Activated T-cell treated with anti-CD3 and anti-CD28 coated beads for 4 hours (primary cell): ENCODE data around the gene CDH19.

Experiments
- DNase-seq: peaks from one replicate; pipeline ENCODE4 v3.0.0-alpha.2; 2020

CDH19 gene, protein sequence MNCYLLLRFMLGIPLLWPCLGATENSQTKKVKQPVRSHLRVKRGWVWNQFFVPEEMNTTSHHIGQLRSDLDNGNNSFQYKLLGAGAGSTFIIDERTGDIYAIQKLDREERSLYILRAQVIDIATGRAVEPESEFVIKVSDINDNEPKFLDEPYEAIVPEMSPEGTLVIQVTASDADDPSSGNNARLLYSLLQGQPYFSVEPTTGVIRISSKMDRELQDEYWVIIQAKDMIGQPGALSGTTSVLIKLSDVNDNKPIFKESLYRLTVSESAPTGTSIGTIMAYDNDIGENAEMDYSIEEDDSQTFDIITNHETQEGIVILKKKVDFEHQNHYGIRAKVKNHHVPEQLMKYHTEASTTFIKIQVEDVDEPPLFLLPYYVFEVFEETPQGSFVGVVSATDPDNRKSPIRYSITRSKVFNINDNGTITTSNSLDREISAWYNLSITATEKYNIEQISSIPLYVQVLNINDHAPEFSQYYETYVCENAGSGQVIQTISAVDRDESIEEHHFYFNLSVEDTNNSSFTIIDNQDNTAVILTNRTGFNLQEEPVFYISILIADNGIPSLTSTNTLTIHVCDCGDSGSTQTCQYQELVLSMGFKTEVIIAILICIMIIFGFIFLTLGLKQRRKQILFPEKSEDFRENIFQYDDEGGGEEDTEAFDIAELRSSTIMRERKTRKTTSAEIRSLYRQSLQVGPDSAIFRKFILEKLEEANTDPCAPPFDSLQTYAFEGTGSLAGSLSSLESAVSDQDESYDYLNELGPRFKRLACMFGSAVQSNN

GRCh38 chr18:66603941-66604627, at the start of gene CDH19:
Gene CDH19, minus strand, starts transcription at chr18:66604090. Its CDS starts 31,886 bp downstream, at chr18:66572204.
- no peak for DNase-seq

- DNase-seq = no peak
Measured at GRCh38 chr18:66647671-66648070, 43.8 kb upstream of the CDH19 start.

DNA sequence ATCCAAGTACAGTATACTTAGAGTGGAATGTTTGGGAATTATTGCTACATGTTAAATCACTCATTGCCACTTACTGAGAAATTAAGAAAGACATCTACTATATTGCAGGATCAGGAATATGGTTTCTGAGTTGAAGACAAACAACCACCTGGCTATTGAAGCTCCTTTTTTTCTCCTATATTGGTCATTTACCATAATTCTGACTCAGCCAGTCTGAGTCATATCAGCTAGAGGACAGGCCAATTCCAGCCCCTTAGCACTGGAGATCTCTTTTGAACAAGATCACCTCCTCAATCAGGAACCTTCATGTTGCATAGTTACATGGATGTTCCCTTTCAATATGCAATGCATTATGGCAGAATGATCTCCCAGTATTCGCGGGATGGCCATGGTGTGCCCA, 42.7 kb upstream of the CDH19 start:
- DNase-seq = no peak

GRCh38 chr18:66645983-66646382, 42.1 kb upstream of the CDH19 start:
- DNase-seq = no peak

DNA sequence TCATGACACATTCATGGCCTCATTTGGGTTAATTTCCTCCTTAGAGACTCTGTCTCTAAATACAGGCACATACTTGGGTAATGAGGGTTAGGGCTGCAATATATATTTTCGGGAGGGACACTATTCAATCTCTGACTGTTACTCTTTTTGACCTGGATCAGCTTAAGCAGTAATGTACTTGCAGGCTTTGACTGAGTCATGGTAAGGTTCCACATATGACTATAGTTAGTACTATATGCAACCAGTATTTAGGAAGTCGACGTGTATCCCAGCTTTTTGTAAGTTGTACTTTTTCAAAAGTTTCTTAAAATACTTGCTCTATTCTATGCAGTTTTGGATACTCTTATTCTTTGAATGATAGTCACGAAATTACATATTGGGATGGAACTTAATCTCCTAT, 37.2 kb upstream of the CDH19 start:
- DNase-seq = no peak

DNA sequence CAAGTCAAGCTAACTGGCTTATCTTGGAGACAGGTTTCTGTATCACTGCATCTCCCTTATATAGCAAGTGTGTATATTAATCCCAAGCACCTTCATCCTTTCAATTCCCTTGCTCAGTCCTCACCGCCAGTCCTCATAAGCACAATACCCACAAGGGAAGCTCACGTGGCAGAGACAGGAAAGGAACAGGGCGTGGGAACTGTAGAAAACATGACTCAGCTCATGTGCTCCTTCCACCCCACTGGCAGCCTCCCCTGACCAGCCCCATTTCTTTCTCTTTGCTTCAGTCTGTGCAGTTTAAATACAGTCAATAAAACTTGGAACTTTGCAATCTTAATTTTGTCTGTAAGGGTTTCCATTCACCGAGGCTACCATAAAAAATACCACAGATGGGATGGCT, 36.5 kb upstream of the CDH19 start:
- DNase-seq = no peak

DNA sequence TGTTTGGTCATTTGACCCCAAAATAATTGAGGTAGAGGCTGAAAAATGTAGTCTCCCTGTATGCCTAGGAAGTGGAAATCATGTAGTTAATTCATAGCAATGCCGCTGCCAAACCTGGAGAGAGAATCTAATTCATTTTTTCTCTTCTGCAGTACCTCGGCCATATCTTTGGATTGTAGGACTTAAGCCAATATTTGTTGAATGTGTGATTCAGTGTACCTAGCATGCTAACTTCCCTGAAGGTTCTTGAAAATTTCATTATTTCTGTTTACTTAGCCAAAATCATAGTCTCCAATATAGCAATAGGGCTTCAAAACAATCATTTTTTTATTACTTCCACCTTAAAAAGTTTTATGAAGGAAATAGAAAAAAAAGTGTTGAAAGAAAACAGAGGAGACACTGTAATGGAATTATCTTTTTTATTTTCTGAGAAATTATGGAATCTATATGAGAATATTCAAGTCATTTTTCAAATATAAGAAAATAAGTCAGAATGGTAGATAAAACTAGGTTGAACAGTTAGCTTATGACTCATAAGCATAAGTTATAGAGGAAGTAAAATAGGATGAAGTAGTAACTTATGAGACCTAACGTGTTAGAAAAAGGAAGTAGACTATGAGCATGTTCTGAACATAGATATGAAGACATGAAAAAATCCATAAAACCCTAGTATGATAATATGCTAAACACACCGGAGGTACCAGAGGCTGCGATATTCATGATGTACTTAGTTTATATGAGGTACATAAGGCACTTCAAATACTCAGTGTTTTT, 35.2 kb upstream of the CDH19 start:
- DNase-seq = no peak

DNA sequence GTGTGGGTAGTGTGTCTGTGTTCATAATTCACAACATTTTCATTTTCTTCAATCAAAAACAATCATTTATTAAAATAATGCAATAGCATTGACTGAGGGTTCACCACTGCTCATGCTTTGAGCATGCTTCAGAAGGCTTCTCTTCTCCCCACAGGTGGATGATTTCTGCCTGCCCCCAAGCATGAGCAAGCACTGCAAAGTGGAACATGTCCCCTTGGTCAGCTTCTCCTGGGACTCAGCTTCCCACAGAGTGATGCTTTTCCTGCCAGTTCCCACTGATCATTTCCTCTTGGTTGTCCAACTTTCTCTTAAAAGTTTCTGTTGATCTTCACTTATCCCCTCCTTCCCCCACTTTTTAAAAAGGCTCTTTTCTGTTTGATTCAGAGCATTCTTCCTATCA, 31.5 kb upstream of the CDH19 start:
- DNase-seq = no peak

GRCh38 chr18:66632756-66633155, 28.9 kb upstream of the CDH19 start:
- no peak for DNase-seq

DNA sequence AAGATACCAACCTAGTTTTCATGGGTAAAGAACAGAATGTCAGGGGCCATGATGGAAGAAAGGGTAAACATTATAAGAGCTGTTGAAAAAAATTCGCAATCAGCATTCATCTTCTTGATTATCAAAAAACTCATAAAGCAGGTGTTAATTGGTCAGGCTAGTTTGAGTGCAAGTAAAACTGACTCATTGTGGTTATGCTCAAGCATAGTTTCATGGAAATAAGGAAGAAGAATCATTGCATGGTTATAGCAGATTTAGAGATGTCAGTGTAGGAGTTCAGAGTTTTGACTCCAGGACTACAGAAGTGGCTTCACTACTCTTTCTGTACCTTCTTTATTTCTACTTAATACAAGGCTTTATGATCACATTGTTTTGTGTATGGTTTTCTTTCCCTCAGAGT, 26.9 kb upstream of the CDH19 start:
- DNase-seq = no peak

GRCh38 chr18:66623821-66624220, 19.9 kb upstream of the CDH19 start:
- DNase-seq = no peak

DNA sequence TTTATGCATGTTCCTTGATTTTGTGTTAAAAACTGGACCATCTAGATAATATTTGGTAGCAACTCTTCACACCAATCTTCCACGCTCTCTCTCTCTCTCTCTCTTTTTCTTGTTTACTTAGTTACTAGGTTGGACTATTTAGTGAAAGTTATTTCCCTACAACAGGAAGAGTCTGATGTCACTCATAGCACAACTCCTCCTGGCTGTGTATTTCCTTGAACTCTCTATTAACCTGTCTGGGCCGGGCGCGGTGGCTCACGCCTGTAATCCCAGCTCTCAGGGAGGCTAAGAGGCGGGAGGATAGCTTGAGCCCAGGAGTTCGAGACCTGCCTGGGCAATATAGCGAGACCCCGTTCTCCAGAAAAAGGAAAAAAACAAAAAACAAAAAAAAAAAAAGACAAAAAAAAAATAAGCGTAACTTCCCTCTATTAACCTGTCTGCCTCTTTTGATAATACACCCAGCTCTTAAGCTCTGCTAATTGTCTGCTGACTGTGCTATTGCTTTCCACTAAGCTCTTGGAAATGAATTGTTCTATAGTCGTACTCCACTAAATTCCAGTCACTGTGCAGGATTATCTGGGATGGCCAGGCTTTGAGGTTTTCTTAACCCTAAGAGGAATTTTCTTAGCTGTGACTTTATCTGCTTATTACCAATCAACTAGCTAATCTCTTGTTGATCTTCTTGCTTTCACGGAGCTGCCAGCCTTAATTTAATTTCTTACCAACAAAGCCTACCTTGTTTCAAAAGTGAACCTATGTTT, 18.1 kb upstream of the CDH19 start:
- no peak for DNase-seq

DNA sequence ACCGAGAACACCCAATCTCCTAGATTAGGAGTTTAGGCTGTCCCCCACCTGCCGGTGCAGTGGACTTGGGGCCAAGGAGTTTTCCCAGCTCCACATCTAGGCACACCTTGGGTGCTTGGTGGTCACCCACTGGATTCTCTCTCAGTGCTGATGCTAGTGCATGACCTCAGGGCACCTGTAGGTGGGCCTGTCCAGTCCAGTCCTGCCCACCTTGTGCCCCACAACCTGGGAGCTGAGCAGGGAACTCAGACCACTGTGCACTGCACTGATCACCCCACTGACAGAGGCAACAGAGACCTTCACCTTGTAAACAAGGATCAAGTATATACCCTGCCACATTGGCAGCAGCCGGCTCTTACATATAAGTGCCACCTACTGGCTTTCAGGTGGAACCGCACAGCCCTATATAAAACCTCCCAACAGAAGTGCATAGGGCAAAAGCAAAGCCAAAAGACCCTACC, 12.7 kb upstream of the CDH19 start:
- DNase-seq = no peak

DNA sequence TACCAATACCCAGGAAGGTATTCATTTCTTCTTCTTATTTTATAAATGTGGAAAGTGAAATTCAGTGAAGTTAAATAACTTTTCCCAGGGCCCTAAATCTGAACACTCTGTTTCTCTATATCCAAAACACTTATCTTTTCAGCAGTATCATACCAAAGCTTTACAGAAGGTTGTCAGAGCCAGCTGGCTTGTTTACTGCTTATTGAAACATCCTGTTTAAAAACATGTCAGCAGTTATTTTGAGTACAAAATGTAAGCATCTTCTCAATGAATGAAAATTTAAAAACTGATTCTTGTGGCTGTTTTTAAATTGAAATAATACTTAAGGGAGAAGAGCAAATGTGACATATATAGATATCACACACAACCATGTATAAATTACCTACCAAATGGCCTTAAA, 11.3 kb upstream of the CDH19 start:
- no peak for DNase-seq

DNA sequence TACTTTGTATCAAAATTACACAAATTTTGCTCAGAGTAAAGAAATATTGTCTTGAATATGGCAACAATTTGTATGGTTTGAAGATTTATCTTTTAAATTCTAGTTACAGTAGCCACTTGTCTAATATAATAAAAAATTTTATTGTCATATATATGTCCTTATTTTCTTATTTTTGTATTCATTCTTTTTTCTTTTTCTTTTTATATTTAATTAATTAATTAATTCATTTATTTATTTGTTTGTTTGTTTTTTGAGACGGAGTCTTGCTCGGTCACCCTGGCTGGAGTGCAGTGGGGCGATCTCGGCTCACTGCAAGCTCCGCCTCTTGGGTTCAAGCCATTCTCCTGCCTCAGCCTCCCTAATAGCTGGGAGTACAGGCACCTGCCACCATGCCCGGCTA, 3.7 kb upstream of the CDH19 start:
- DNase-seq = no peak

- DNase-seq = no peak
Measured at GRCh38 chr18:66601649-66602048, 2.2 kb downstream of the CDH19 start.

- DNase-seq = no peak
Measured at GRCh38 chr18:66599190-66599589, 4.7 kb downstream of the CDH19 start.

GRCh38 chr18:66587430-66587829, 16.5 kb downstream of the CDH19 start:
- no peak for DNase-seq

DNA sequence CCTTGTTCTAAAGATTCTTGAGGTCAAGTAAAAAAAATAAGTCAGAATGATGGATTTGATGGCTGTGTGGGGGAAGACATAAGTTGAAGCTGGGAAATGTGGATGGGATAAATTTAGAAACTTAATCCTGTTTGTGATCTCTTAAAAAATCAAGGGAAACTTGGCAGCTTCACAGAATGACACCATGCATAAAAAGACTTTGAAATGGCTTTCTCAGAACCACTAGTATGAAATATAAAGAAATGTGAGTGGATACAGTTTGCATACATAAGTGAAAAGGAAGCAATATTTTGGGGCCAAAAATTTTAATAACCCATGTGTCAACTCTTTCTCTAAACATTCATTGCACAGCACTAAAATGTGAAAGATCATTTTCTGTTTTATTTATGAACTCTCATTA, 21.7 kb downstream of the CDH19 start:
- DNase-seq = no peak

GRCh38 chr18:66575263-66575662, 28.6 kb downstream of the CDH19 start:
- no peak for DNase-seq

DNA sequence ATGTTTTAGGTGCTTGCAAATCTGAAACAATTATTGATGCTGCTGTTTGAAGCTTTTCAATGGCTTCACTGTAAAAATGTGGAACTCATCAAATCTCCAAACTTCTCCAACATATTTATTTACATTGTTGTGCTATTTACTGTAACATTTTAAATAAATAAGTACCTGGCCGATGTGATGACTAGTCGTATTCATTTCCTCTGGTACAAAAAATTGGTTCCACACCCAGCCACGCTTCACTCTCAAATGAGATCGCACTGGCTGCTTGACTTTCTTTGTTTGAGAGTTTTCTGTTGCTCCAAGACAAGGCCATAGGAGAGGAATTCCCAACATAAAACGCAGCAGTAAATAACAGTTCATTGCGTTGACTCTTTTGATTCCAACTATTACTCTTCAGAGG, 32.0 kb downstream of the CDH19 start:
- DNase-seq = no peak

GRCh38 chr18:66566616-66567015, 37.3 kb downstream of the CDH19 start:
- DNase-seq = no peak
